ENCODE measurements around the gene SUSD2.

GRCh38 chr22:24144056-24144777, 37.1 kb upstream of the SUSD2 start:
- TF ChIP-seq, protein P1, sequence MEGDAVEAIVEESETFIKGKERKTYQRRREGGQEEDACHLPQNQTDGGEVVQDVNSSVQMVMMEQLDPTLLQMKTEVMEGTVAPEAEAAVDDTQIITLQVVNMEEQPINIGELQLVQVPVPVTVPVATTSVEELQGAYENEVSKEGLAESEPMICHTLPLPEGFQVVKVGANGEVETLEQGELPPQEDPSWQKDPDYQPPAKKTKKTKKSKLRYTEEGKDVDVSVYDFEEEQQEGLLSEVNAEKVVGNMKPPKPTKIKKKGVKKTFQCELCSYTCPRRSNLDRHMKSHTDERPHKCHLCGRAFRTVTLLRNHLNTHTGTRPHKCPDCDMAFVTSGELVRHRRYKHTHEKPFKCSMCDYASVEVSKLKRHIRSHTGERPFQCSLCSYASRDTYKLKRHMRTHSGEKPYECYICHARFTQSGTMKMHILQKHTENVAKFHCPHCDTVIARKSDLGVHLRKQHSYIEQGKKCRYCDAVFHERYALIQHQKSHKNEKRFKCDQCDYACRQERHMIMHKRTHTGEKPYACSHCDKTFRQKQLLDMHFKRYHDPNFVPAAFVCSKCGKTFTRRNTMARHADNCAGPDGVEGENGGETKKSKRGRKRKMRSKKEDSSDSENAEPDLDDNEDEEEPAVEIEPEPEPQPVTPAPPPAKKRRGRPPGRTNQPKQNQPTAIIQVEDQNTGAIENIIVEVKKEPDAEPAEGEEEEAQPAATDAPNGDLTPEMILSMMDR (IDR thresholded peaks at IDR 0.05), result no peak
- no peak for TF ChIP-seq POLR2A (IDR thresholded peaks at IDR 0.05)
- no peak for TF ChIP-seq POLR2AphosphoS5 (IDR thresholded peaks at IDR 0.05)
